PC-9 (cell line): Measurements from ENCODE around the gene LIN9. TPM values are rescaled to one million over a fixed set of nuclear protein-coding genes. Genes with fewer than 3 reads are reported as not detected.

Experiments
- BruUV-seq: library from RNA; stranded (reverse); fragments of 400-500 nt; replicated peaks from 2 replicates; lab custom pipeline; 2021; lab: Mats Ljungman, UMichigan
- CTCF ChIA-PET: fragments of 300-600 bp; sonication (Branson Sonifier 250); formaldehyde crosslinking; loops from one replicate; lab custom pipeline; 2022; ENCODE audit warnings: antibody characterized with exemption; lab: Charles Lee
- POLR2A ChIA-PET: fragments of 300-600 bp; sonication (Branson Sonifier 250); formaldehyde crosslinking; loops from one replicate; lab custom pipeline; 2022; ENCODE audit warnings: antibody characterized with exemption; ENCODE audit not compliant: unreplicated experiment; lab: Charles Lee
- DNase-seq, 2 experiments: peaks; one replicate each; pipeline versions ENCODE4 v3.0.0 to v3.0.0-alpha.2; 2015 to 2022; ENCODE audit warnings: mixed read lengths in 1 of 2
- H2AFZ ChIP-seq: fragments of 200-600 bp; sonication (generic); 2 replicates; pipeline ENCODE4 v1.8.1; 2017; ENCODE audit warnings: antibody characterized with exemption
- H3F3A ChIP-seq: fragments of 200-600 bp; sonication (generic); 2 replicates; pipeline ENCODE4 v1.8.1; 2017; ENCODE audit warnings: antibody characterized with exemption, mild to moderate bottlenecking, low read depth; ENCODE audit not compliant: insufficient read depth
- H3K27ac ChIP-seq: fragments of 200-600 bp; sonication (generic); 2 replicates; pipeline ENCODE4 v1.6.1; 2016; ENCODE audit warnings: mixed run types
- H3K27me3 ChIP-seq: fragments of 200-600 bp; sonication (generic); 2 replicates; pipeline ENCODE4 v1.6.1; 2016; ENCODE audit warnings: low read depth, mixed run types; ENCODE audit not compliant: insufficient read depth
- H3K36me3 ChIP-seq: fragments of 200-600 bp; sonication (generic); 2 replicates; pipeline ENCODE4 v1.6.1; 2016; ENCODE audit warnings: low read depth, mixed run types
- H3K4me1 ChIP-seq: fragments of 200-600 bp; sonication (generic); replicated peaks from 2 replicates; pipeline ENCODE4 v1.6.1; 2016; ENCODE audit warnings: mixed run types; ENCODE audit not compliant: insufficient read depth
- H3K4me2 ChIP-seq: fragments of 200-600 bp; sonication (generic); 2 replicates; pipeline ENCODE4 v1.6.1; 2017; ENCODE audit warnings: mixed run types
- H3K4me3 ChIP-seq: fragments of 200-600 bp; sonication (generic); 2 replicates; pipeline ENCODE4 v1.6.1; 2016; ENCODE audit warnings: mixed run types
- H3K79me2 ChIP-seq: fragments of 200-600 bp; sonication (generic); 2 replicates; pipeline ENCODE4 v1.6.1; 2017; ENCODE audit warnings: low read depth, mixed run types
- H3K9me2 ChIP-seq: fragments of 200-600 bp; sonication (generic); 2 replicates; pipeline ENCODE4 v1.8.1; 2017; ENCODE audit warnings: mild to moderate bottlenecking; ENCODE audit not compliant: insufficient read depth
- H3K9me3 ChIP-seq: fragments of 200-600 bp; sonication (generic); 2 replicates; pipeline ENCODE4 v1.8.1; 2016; ENCODE audit warnings: low read depth; ENCODE audit not compliant: insufficient read depth
- H4K20me1 ChIP-seq: fragments of 200-600 bp; sonication (generic); 2 replicates; pipeline ENCODE4 v1.8.1; 2017; ENCODE audit not compliant: insufficient read depth
- CTCF ChIP-seq: fragments of 200-600 bp; sonication (generic); conservative IDR thresholded peaks from 2 replicates; pipeline ENCODE4 v1.6.1; 2017; ENCODE audit warnings: mixed run types, antibody characterized with exemption, mild to moderate bottlenecking, moderate library complexity
- EZH2 ChIP-seq: fragments of 200-600 bp; sonication (generic); IDR thresholded peaks from 2 replicates; pipeline ENCODE4 v1.8.0; 2017; ENCODE audit warnings: antibody characterized with exemption, low read depth
- intact Hi-C: fragments of 100-400 bp; cut with micrococcal nuclease; formaldehyde crosslinking; loops from one replicate; pipeline ENCODE4 v1.10.0; 2022; ENCODE audit not compliant: unreplicated experiment
- total RNA-seq: library from RNA; stranded (reverse); gene quantifications from 2 replicates; pipeline ENCODE4 v1.2.3, GENCODE V29; 2021

Gene LIN9
- total RNA-seq, 1 experiment from 2014 or later = 12.1 TPM

- ChIA-PET CTCF (no interaction called here), POLR2A (no interaction called here)
- H3K9me2 ChIP-seq = no peaks in the 10 kb centered on the region
- H3K79me2 ChIP-seq = no peaks in the 10 kb centered on the region
- no peaks in the 10 kb centered on the region for H3F3A ChIP-seq
- H3K4me2 ChIP-seq = no peak overlapping the region
- no peaks in the 10 kb centered on the region for H3K36me3 ChIP-seq
- DNase-seq = no peak
- H4K20me1 ChIP-seq = no peaks in the 10 kb centered on the region
- TF ChIP-seq CTCF (no peak), EZH2 (no peak)
- no peaks in the 10 kb centered on the region for H3K27me3 ChIP-seq
- intact Hi-C loops = no loop called here
- H3K4me3 ChIP-seq = no peak overlapping the region
- H3K4me1 ChIP-seq = no peaks in the 10 kb centered on the region
- H3K9me3 ChIP-seq = no peaks in the 10 kb centered on the region
- BruUV-seq = no TSS peak
- no peak overlapping the region for H2AFZ ChIP-seq
- H3K27ac ChIP-seq = no peak overlapping the region
Measured at GRCh38 chr1:226355669-226356551, 46.9 kb upstream of the LIN9 start.

DNA sequence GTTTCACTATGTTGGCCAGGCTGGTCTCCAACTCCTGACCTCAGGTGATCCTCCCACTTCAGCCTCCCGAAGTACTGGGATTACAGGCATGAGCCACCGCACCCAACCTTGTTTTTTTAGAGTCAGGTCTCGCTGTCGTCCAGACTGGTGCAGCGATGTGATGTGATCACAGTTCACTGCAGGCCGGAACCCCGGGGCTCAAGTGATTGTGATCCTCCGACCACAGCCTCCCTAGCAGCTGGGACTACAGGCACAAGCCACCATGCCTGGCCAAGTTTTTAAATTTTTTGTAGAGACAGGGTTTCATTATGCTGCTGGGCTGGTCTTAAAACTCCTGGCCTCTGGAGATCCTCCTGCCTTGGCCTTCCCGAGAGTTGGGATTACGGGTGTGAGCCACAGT is 46.1 kb upstream of the LIN9 start:
- intact Hi-C loops = no loop called here
- no peak overlapping the region for H3K27ac ChIP-seq
- no peaks in the 10 kb centered on the region for H4K20me1 ChIP-seq
- no peak overlapping the region for H2AFZ ChIP-seq
- no peaks in the 10 kb centered on the region for H3K4me1 ChIP-seq
- H3K27me3 ChIP-seq = no peaks in the 10 kb centered on the region
- DNase-seq = no peak
- H3K9me3 ChIP-seq = no peaks in the 10 kb centered on the region
- BruUV-seq = no TSS peak
- no peaks in the 10 kb centered on the region for H3K79me2 ChIP-seq
- no peak overlapping the region for H3K4me3 ChIP-seq
- ChIA-PET CTCF (no interaction called here), POLR2A (no interaction called here)
- no peak overlapping the region for H3K4me2 ChIP-seq
- H3F3A ChIP-seq = no peaks in the 10 kb centered on the region
- H3K36me3 ChIP-seq = no peaks in the 10 kb centered on the region
- H3K9me2 ChIP-seq = no peaks in the 10 kb centered on the region
- TF ChIP-seq EZH2 (no peak), CTCF (no peak)

DNA sequence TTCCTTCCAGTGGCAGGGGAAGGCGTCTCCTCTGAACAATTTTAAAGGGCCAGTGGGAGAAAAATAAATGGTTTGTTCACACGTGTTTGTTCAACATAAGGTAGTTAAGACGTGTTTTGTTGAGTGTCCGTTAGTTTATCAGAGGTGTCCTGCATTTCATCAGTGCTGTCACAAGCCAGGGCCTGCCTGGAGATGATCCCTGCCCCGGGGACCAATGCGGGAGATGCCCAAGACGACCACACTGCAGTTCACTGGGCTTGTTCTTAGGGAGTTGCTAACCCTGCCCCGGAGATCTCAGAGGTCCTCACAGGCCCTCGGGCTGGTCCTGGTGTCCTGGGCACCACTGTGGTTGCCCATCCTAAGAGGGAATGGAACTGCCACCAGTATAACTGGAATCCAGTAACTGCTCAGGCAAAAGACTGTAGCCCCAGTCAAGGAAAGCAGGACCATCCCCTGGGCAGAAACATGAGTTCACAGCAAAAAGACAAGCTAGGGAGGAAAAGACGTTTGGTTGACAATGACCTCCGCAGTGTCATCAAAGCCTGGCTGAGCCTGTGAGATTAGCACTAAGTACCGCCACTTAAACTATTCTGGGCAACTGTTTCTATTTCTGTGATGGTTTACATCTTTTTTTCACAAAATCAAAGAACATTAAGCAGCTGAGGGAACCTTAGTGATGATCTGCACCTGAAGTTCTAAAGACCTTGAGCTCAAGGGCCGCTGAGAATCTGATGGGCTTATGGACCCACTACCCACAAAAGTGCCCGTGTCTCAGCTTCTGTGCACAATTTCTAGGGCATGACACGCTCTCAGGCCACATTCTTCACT is 44.9 kb upstream of the LIN9 start:
- Histone ChIP-seq H3K27me3 (no peaks in the 10 kb centered on the region), H3K9me2 (no peaks in the 10 kb centered on the region), H3K4me1 (no peaks in the 10 kb centered on the region), H3K79me2 (no peaks in the 10 kb centered on the region), H3K4me2 (no peak overlapping the region), H3K27ac (no peak overlapping the region), H4K20me1 (no peaks in the 10 kb centered on the region), H2AFZ (no peak overlapping the region), H3K36me3 (no peaks in the 10 kb centered on the region), H3F3A (no peaks in the 10 kb centered on the region), H3K4me3 (no peak overlapping the region), H3K9me3 (no peaks in the 10 kb centered on the region)
- ChIA-PET CTCF (no interaction called here), POLR2A (no interaction called here)
- no peak for DNase-seq
- TF ChIP-seq EZH2 (no peak), CTCF (no peak)
- intact Hi-C loops = no loop called here
- BruUV-seq = no TSS peak
